ENCODE data around the gene DBNDD1.

Gene DBNDD1

GRCh38 chr16:89961920-89962319 lies 57.3 kb downstream of the DBNDD1 start:
- no peak for DNase-seq (ENCODE audit: extremely low spot score)
- TF ChIP-seq L3MBTL2 (conservative IDR thresholded peaks at IDR 0.05) (no peak), LEF1 (IDR thresholded peaks at IDR 0.05; ENCODE audit: borderline replicate concordance) (no peak), ELF4 (IDR thresholded peaks at IDR 0.05) (no peak), PKNOX1 (IDR thresholded peaks at IDR 0.05) (no peak), HDGF (IDR thresholded peaks at IDR 0.05; ENCODE audit: borderline replicate concordance) (no peak), ARNT (IDR thresholded peaks at IDR 0.05) (no peak), FOXK2 (IDR thresholded peaks at IDR 0.05) (no peak), CTBP1 (IDR thresholded peaks at IDR 0.05; ENCODE audit: borderline replicate concordance) (no peak), BHLHE40 (IDR thresholded peaks at IDR 0.05; ENCODE audit: borderline replicate concordance) (no peak), TARDBP (IDR thresholded peaks at IDR 0.05) (no peak), SP1 (IDR thresholded peaks at IDR 0.05) (no peak)
- POLR2A ChIA-PET, result no interaction called here
- CTCF ChIA-PET, result no interaction called here

- ChIA-PET CTCF (no interaction called here), POLR2A (interaction anchor here (1.0 to 2.1 kb wide), 2 partner anchors 11 to 12 kb away, joined by 3 to 7 read pairs; no protein-coding TSS in a partner anchor)
- no peak for DNase-seq (ENCODE audit: extremely low spot score)
- TF ChIP-seq NFRKB (IDR thresholded peaks at IDR 0.05), result no peak
- no peak for TF ChIP-seq FOXK2 (IDR thresholded peaks at IDR 0.05)
- no peak for TF ChIP-seq ELF4 (IDR thresholded peaks at IDR 0.05)
- no peak for TF ChIP-seq LEF1 (IDR thresholded peaks at IDR 0.05; ENCODE audit: borderline replicate concordance)
- TF ChIP-seq ZNF384 (IDR thresholded peaks at IDR 0.05), result no peak
- no peak for TF ChIP-seq TARDBP (IDR thresholded peaks at IDR 0.05)
- no peak for TF ChIP-seq HDGF (IDR thresholded peaks at IDR 0.05; ENCODE audit: borderline replicate concordance)
- no peak for TF ChIP-seq L3MBTL2 (conservative IDR thresholded peaks at IDR 0.05)
- TF ChIP-seq SUZ12 (IDR thresholded peaks at IDR 0.05), result no peak
- TF ChIP-seq BHLHE40 (IDR thresholded peaks at IDR 0.05; ENCODE audit: borderline replicate concordance), result no peak
- no peak for TF ChIP-seq SP1 (IDR thresholded peaks at IDR 0.05)
- TF ChIP-seq FOXM1 (IDR thresholded peaks at IDR 0.05; ENCODE audit: borderline replicate concordance), result no peak
These were observed 58.3 kb downstream of the DBNDD1 start for GRCh38 chr16:89960966-89961365.

- TF ChIP-seq TARDBP (IDR thresholded peaks at IDR 0.05) (no peak), ELF4 (IDR thresholded peaks at IDR 0.05) (no peak), BHLHE40 (IDR thresholded peaks at IDR 0.05; ENCODE audit: borderline replicate concordance) (no peak), L3MBTL2 (conservative IDR thresholded peaks at IDR 0.05) (no peak), HDGF (IDR thresholded peaks at IDR 0.05; ENCODE audit: borderline replicate concordance) (no peak), FOXM1 (IDR thresholded peaks at IDR 0.05; ENCODE audit: borderline replicate concordance) (no peak), FOXA1 (IDR thresholded peaks at IDR 0.05) (no peak), CTBP1 (IDR thresholded peaks at IDR 0.05; ENCODE audit: borderline replicate concordance) (no peak), ARNT (IDR thresholded peaks at IDR 0.05) (no peak), LEF1 (IDR thresholded peaks at IDR 0.05; ENCODE audit: borderline replicate concordance) (no peak), PKNOX1 (IDR thresholded peaks at IDR 0.05) (no peak), NFRKB (IDR thresholded peaks at IDR 0.05) (no peak), SP1 (IDR thresholded peaks at IDR 0.05) (no peak), SUZ12 (IDR thresholded peaks at IDR 0.05) (no peak), ZNF384 (IDR thresholded peaks at IDR 0.05) (no peak), FOXK2 (IDR thresholded peaks at IDR 0.05) (no peak)
- ChIA-PET POLR2A (interaction anchor here (1.2 to 2.4 kb wide), 2 partner anchors 11 to 13 kb away, joined by 4 to 10 read pairs; no protein-coding TSS in a partner anchor), CTCF (no interaction called here)
- no peak for DNase-seq (ENCODE audit: extremely low spot score)
These were observed 60.7 kb downstream of the DBNDD1 start for GRCh38 chr16:89958596-89958995.

GRCh38 chr16:89958068-89958467 lies 61.2 kb downstream of the DBNDD1 start:
- ChIA-PET POLR2A (interaction anchor here (1.2 to 2.4 kb wide), 2 partner anchors 12 to 14 kb away, joined by 4 to 10 read pairs; no protein-coding TSS in a partner anchor), CTCF (no interaction called here)
- no peak for TF ChIP-seq CTBP1 (IDR thresholded peaks at IDR 0.05; ENCODE audit: borderline replicate concordance)
- peak; percentile 65 for TF ChIP-seq PKNOX1 (IDR thresholded peaks at IDR 0.05)
- DNase-seq (ENCODE audit: extremely low spot score), result peak; percentile 54

- TF ChIP-seq FOXK2 (IDR thresholded peaks at IDR 0.05) (no peak), TARDBP (IDR thresholded peaks at IDR 0.05) (no peak), FOXM1 (IDR thresholded peaks at IDR 0.05; ENCODE audit: borderline replicate concordance) (no peak), L3MBTL2 (conservative IDR thresholded peaks at IDR 0.05) (no peak), FOXA1 (IDR thresholded peaks at IDR 0.05) (no peak), LEF1 (IDR thresholded peaks at IDR 0.05; ENCODE audit: borderline replicate concordance) (no peak), CTBP1 (IDR thresholded peaks at IDR 0.05; ENCODE audit: borderline replicate concordance) (no peak), ZNF384 (IDR thresholded peaks at IDR 0.05) (no peak), BHLHE40 (IDR thresholded peaks at IDR 0.05; ENCODE audit: borderline replicate concordance) (no peak), SP1 (IDR thresholded peaks at IDR 0.05) (no peak), PKNOX1 (IDR thresholded peaks at IDR 0.05) (no peak), NFRKB (IDR thresholded peaks at IDR 0.05) (no peak)
- ChIA-PET CTCF (no interaction called here), POLR2A (interaction anchor here (1.2 to 2.4 kb wide), 2 partner anchors 13 to 15 kb away, joined by 4 to 10 read pairs; no protein-coding TSS in a partner anchor)
- no peak for DNase-seq (ENCODE audit: extremely low spot score)
These were observed 62.0 kb downstream of the DBNDD1 start for GRCh38 chr16:89957216-89957785.
